Muscle layer of duodenum (tissue), 2 donors: Measurements from ENCODE around the gene OSBPL10.

Experiments
- H3K27ac ChIP-seq: one replicate; pipeline ENCODE4 v1.7.0; 2013; ENCODE audit warnings: mild to moderate bottlenecking, low read length
- H3K27me3 ChIP-seq: one replicate; pipeline ENCODE4 v1.7.0; 2013; ENCODE audit warnings: low read depth, mild to moderate bottlenecking, control low read depth, low read length
- H3K36me3 ChIP-seq, 2 donors: one replicate each; pipeline ENCODE4 v1.7.0; 2013; ENCODE audit warnings: low read length in 2 of 2, control low read depth in 1 of 2, mild to moderate bottlenecking in 1 of 2; ENCODE audit not compliant: insufficient read depth in 2 of 2, control insufficient read depth in 1 of 2
- H3K4me1 ChIP-seq, 2 donors: one replicate each; pipeline ENCODE4 v1.7.0; 2013; ENCODE audit warnings: low read length in 2 of 2, mild to moderate bottlenecking in 2 of 2, control low read depth in 1 of 2, moderate library complexity in 1 of 2; ENCODE audit not compliant: insufficient read depth in 2 of 2, control insufficient read depth in 1 of 2
- H3K4me3 ChIP-seq, 2 donors: one replicate each; pipeline ENCODE4 v1.7.0; 2013; ENCODE audit warnings: low read length in 2 of 2, low read depth in 1 of 2, mild to moderate bottlenecking in 1 of 2
- H3K9me3 ChIP-seq, 2 donors: one replicate each; pipeline ENCODE4 v1.7.0; 2013; ENCODE audit warnings: low read length in 2 of 2, control low read depth in 1 of 2, mild to moderate bottlenecking in 1 of 2; ENCODE audit not compliant: control insufficient read depth in 1 of 2
- donor health status: healthy.

OSBPL10 gene

GRCh38 chr3:31671451-31671850 lies 309.6 kb downstream of the OSBPL10 start:
- H3K4me1 ChIP-seq = no peaks in the 10 kb centered on the region
- no peaks in the 10 kb centered on the region for H3K27me3 ChIP-seq
- H3K4me3 ChIP-seq = no peak overlapping the region
- no peak overlapping the region for H3K27ac ChIP-seq
- no peaks in the 10 kb centered on the region for H3K36me3 ChIP-seq
- no peaks in the 10 kb centered on the region for H3K9me3 ChIP-seq

- no peaks in the 10 kb centered on the region for H3K9me3 ChIP-seq
- no peaks in the 10 kb centered on the region for H3K36me3 ChIP-seq
- H3K4me1 ChIP-seq = no peaks in the 10 kb centered on the region
- no peaks in the 10 kb centered on the region for H3K27me3 ChIP-seq
- H3K27ac ChIP-seq = no peak overlapping the region
- no peak overlapping the region for H3K4me3 ChIP-seq
Observed at GRCh38 chr3:31670722-31671121, 310.3 kb downstream of the OSBPL10 start.

GRCh38 chr3:31670136-31670535 lies 310.9 kb downstream of the OSBPL10 start:
- Histone ChIP-seq H3K4me1 (no peaks in the 10 kb centered on the region), H3K27me3 (no peaks in the 10 kb centered on the region), H3K4me3 (no peak overlapping the region), H3K27ac (no peak overlapping the region), H3K36me3 (no peaks in the 10 kb centered on the region), H3K9me3 (no peaks in the 10 kb centered on the region)

GRCh38 chr3:31668242-31668641 lies 312.8 kb downstream of the OSBPL10 start:
- Histone ChIP-seq H3K4me1 (no peaks in the 10 kb centered on the region), H3K4me3 (no peak overlapping the region), H3K36me3 (peaks cover 0 to 4% of the 10 kb centered on the region in 2 donors), H3K27ac (no peak overlapping the region), H3K27me3 (no peaks in the 10 kb centered on the region), H3K9me3 (no peaks in the 10 kb centered on the region)

GRCh38 chr3:31667582-31667981 lies 313.5 kb downstream of the OSBPL10 start:
- no peaks in the 10 kb centered on the region for H3K4me1 ChIP-seq
- no peaks in the 10 kb centered on the region for H3K9me3 ChIP-seq
- H3K27me3 ChIP-seq = no peaks in the 10 kb centered on the region
- peaks cover 0 to 4% of the 10 kb centered on the region in 2 donors for H3K36me3 ChIP-seq
- H3K27ac ChIP-seq = no peak overlapping the region
- no peak overlapping the region for H3K4me3 ChIP-seq

- Histone ChIP-seq H3K4me1 (no peaks in the 10 kb centered on the region), H3K27ac (no peak overlapping the region)
Observed at GRCh38 chr3:31664031-31664430, 317.0 kb downstream of the OSBPL10 start.

GRCh38 chr3:31661993-31662670 lies 318.9 kb downstream of the OSBPL10 start:
- Histone ChIP-seq H3K27ac (no peak overlapping the region), H3K4me1 (no peaks in the 10 kb centered on the region), H3K9me3 (peaks cover 0 to 7% of the 10 kb centered on the region in 2 donors), H3K27me3 (no peaks in the 10 kb centered on the region), H3K4me3 (no peak overlapping the region), H3K36me3 (peaks cover 0 to 8% of the 10 kb centered on the region in 2 donors)

More at GRCh38 chr3:31664031-31664430, 317.0 kb downstream of the OSBPL10 start:
- Histone ChIP-seq H3K36me3 (peaks cover 0 to 8% of the 10 kb centered on the region in 2 donors), H3K9me3 (no peaks in the 10 kb centered on the region), H3K4me3 (no peak overlapping the region), H3K27me3 (no peaks in the 10 kb centered on the region)

- peaks cover 0 to 8% of the 10 kb centered on the region in 2 donors for H3K36me3 ChIP-seq
- no peaks in the 10 kb centered on the region for H3K27me3 ChIP-seq
- no peak overlapping the region for H3K27ac ChIP-seq
- no peak overlapping the region for H3K4me3 ChIP-seq
- H3K9me3 ChIP-seq = peaks cover 0 to 11% of the 10 kb centered on the region in 2 donors
- H3K4me1 ChIP-seq = no peaks in the 10 kb centered on the region
Observed at GRCh38 chr3:31661286-31661685, 319.8 kb downstream of the OSBPL10 start.

- Histone ChIP-seq H3K9me3 (peaks cover 14 to 31% of the 10 kb centered on the region in 2 donors), H3K36me3 (peaks cover 0 to 8% of the 10 kb centered on the region in 2 donors), H3K27me3 (no peaks in the 10 kb centered on the region), H3K4me1 (no peaks in the 10 kb centered on the region), H3K27ac (no peak overlapping the region), H3K4me3 (no peak overlapping the region)
Observed at GRCh38 chr3:31659246-31659645, 321.8 kb downstream of the OSBPL10 start.

GRCh38 chr3:31654998-31655397 lies 326.1 kb downstream of the OSBPL10 start:
- H3K4me1 ChIP-seq = no peaks in the 10 kb centered on the region
- peak overlapping the region in 1 of 2 donors; percentile 9 for H3K4me3 ChIP-seq
- peaks cover 0 to 5% of the 10 kb centered on the region in 2 donors for H3K36me3 ChIP-seq
- H3K27me3 ChIP-seq = no peaks in the 10 kb centered on the region
- peaks cover 14 to 59% of the 10 kb centered on the region in 2 donors for H3K9me3 ChIP-seq
- no peak overlapping the region for H3K27ac ChIP-seq

GRCh38 chr3:31653464-31653863 lies 327.6 kb downstream of the OSBPL10 start:
- Histone ChIP-seq H3K9me3 (peaks cover 20 to 64% of the 10 kb centered on the region in 2 donors), H3K4me1 (no peaks in the 10 kb centered on the region), H3K36me3 (peaks cover 0 to 1% of the 10 kb centered on the region in 2 donors)

GRCh38 chr3:31652296-31652695 lies 328.8 kb downstream of the OSBPL10 start:
- peak overlapping the region in 1 of 2 donors; percentile 7 for H3K4me3 ChIP-seq
- peaks cover 20 to 59% of the 10 kb centered on the region in 2 donors for H3K9me3 ChIP-seq

More at GRCh38 chr3:31653464-31653863, 327.6 kb downstream of the OSBPL10 start:
- Histone ChIP-seq H3K27ac (no peak overlapping the region), H3K4me3 (peak overlapping the region in 1 of 2 donors; percentile 25), H3K27me3 (no peaks in the 10 kb centered on the region)

More at GRCh38 chr3:31652296-31652695, 328.8 kb downstream of the OSBPL10 start:
- H3K4me1 ChIP-seq = no peaks in the 10 kb centered on the region
- H3K27me3 ChIP-seq = no peaks in the 10 kb centered on the region
- peaks cover 0 to 13% of the 10 kb centered on the region in 2 donors for H3K36me3 ChIP-seq
- H3K27ac ChIP-seq = no peak overlapping the region
